ENCODE measurements around the gene HIVEP2. TPM values are rescaled to one million over a fixed set of nuclear protein-coding genes. Genes with fewer than 3 reads are reported as not detected.
"Not testable (repeated sequence)": the region's sequence is repeated elsewhere in the genome, so short reads cannot be mapped to it uniquely, and the experiment has no call there.

The HIVEP2 gene
- 18.7 TPM for total RNA-seq

- DNase-seq, result peak; percentile 31
Observed at GRCh38 chr6:142945049-142945445, at the start of gene HIVEP2. TSS of gene HIVEP2 (minus strand) at chr6:142945176. CDS start at chr6:142774738, 170,438 bp downstream.

GRCh38 chr6:142993977-142994376 is 49.0 kb upstream of the HIVEP2 start:
- DNase-seq, result no peak

GRCh38 chr6:142987490-142987889 is 42.5 kb upstream of the HIVEP2 start:
- no peak for DNase-seq

DNA sequence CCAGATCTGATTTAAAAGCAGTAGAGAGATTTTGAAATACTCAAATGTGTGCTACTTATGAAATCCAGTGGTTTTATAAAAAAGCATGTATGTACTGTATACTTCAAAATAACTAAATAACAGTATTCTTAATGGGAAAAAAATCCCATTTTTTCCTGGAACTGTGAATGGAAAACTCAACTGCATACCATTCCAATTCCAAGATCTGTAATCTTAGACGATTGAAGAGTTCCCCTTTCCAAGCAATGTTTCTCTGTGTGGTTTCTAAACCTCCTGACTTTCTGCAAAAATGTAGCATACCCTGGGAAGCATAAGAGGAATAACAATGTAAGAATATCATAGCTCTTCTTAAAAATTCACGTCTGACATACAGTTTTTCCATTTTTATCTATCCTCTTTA is 40.3 kb upstream of the HIVEP2 start:
- DNase-seq, result peak; percentile 34

DNA sequence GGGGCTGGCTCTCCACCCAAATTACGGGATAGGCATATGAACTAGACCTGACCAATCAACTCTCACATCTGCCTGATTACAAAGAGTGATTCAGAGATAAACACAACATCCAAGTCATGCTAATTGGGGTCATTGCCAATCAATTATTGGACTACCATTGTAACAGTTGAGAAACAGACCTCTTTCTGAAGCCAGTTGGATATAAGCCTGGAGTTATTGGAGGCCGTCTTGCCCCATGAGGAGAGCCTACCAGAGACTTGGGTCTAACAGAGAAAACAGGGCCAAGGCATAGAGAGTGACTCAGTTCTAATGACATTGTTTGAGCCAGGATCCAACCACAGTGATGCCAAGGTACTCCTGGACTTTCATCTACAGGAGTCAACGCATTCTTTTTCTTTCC is 39.4 kb upstream of the HIVEP2 start:
- DNase-seq, result no peak

GRCh38 chr6:142975365-142975764 is 30.4 kb upstream of the HIVEP2 start:
- DNase-seq, result no peak

DNA sequence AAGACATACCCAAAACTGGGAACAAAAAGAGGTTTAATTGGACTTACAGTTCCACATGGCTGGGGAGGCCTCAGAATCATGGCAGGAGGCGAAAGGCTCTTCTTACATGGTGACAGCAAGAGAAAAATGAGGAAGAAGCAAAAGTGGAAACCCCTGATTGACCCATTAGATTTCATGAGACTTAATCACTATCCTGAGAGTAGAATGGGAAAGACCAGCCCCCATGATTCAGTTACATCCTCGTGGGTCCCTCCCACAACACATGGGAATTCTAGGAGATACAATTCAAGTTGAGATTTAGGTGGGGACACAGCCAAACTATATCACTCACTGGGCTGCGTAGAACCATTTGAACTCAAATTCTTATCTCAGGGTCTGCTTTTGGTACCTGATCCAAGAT is 26.0 kb upstream of the HIVEP2 start:
- not testable (repeated sequence) for DNase-seq

DNA sequence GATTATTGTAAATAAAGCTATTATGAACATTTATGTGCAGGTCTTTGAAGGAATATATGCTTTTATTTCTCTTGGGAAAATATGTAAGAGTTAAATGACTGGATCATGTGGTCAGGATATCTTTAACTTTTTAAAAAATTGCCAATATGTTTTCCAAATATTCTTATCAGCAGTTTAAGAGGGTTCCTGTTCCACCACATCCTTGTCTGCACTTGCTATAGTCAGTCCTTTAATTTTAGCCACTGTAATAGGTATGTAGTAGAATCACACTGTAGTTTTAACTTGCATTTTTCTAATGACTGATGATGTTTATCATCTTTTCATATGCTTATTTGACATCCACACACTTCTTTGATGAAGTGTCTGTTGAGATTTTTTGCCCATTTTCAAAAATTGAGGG is 23.6 kb upstream of the HIVEP2 start:
- no peak for DNase-seq

GRCh38 chr6:142966294-142966693 is 21.3 kb upstream of the HIVEP2 start:
- no peak for DNase-seq

DNA sequence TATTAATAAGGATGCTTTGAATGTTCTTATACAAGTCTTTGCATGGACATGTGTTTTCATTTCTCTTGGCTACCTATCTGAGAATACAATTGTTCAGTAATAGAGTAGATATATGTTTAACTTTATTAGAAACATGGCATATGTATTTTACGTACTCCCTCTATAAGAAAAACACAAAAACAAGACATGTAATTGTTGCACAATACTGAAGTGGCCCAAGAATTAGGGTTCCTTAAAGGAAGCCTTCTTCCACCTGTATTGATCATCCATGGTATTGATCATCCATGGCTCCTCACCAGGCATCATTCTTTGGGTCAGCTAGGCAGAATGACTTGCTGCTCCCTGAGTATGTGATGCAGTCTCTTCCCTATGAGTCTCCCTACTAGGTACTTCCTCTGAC is 20.2 kb upstream of the HIVEP2 start:
- no peak for DNase-seq

GRCh38 chr6:142960098-142960497 is 15.1 kb upstream of the HIVEP2 start:
- no peak for DNase-seq

- DNase-seq, result no peak
Observed at GRCh38 chr6:142958343-142958742, 13.4 kb upstream of the HIVEP2 start.

DNA sequence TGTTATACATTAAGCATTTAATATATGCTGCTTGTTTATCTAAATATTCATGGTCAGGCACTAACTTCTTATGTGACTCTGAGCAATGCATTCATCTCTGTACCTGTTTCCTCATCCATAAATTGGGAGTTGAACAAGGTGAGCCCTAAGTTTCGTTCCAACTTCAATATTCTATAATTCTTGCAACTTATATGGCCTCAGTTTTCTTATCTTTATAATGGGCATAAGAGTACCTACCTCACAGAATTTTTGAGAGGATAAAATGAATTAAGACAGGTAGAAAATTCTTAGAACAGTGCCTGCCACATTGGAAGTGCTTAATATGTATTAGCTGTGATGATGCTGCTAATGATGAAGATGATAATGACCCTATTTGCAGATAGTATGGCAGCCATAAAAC is 11.8 kb upstream of the HIVEP2 start:
- no peak for DNase-seq

DNA sequence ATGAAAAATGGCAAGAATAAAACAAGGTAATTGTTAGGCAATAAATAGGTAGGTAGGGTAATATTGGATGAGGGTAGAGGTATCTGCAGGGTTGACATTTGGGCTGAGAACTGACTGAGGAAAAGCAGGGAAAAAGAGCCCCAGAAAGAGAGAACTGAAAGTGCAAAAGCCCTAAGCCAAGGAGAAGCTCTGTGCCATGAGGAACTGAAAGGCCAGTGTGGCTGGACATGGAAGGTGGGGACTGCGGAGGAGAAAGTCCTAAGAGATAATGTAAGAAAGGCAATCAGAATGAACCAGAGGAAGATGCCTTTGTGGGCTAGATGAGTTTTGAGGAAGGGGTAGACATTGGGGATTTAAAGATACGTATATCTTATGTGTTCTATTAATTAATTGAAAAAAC is 9.9 kb upstream of the HIVEP2 start:
- DNase-seq, result no peak

DNA sequence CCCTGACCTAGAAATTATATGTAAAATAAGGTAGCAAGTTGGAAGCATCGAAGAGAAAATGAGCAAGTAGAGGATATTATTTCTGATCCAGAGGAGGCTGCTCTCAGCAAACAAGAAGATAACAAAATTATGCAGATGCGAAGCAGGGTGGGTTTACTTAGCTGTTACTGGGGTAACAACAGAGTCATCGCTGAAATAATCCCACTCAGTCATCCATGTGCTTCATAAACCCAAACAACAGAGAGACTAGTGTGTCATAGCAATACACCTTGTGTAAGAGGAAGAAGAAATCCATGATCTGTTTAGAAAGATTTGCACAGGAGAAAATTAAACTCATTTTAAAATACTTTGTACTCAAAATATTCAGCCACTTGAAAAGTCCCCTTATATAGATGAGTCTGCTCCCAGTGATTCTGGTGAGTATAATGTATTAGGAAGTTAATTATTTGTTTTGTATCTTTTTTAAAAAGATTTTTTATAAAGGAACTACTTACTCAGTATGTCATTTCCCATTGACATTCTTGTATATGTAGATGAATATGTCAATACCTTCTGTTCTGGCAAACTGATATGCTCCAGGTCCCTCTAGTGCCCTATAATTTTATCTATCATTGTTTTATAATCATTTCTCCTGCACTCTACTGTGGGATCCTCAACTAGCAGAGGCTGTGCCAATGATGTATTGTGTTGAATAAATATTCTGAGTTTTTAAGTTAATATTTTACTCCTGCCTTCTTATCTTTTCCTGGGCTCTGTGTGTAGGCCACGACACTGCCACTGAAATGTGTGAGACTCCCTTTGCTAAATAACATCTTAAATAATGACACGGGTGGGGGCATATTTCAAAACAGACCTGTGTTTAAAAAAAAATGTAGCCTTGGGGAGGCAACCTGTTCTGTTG is 8.6 kb upstream of the HIVEP2 start:
- DNase-seq, result no peak

- no peak for DNase-seq
Observed at GRCh38 chr6:142952614-142953013, 7.6 kb upstream of the HIVEP2 start.

GRCh38 chr6:142950291-142950690 is 5.3 kb upstream of the HIVEP2 start:
- no peak for DNase-seq

- peak; percentile 41 for DNase-seq
Observed at GRCh38 chr6:142947714-142948480, 2.9 kb upstream of the HIVEP2 start.

DNA sequence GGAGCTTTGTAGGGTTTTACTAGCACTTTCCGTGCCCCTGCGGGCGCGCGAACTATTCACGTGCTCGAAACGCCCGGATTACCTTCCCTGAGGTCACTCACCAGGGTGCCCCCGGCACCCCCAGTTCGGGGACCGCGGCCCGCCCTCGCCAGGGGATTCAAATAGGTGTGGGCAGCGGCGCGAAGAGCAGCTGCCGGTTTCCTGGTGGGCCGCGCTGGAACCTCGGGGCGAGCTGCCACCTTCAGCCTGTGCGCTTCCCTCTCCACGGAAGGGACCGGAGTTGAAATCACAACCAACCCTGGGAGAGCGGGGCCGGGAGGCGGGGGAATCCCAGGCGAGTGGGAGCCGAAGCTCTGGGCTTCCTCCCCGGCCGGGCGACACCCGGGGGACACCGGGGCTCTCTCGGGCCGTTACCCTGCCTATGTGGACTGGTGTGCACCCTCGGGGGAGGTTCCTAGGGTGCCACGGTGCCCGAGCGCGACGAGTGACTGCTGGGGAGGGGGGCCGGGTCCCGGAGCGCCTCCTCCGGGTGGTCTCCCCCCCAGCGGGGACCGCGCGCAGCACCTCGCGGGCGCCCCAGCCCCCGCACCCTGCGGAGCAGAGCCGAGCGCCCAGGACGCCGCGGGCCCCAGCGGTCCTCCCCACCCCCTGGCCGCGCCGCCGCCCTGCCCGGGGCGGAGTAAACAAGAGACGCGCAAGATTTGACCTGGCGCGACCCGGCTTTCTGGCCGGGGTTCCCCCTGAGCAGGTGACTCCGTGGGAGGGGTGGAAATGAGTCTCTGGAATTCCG is 2.1 kb upstream of the HIVEP2 start:
- DNase-seq, result no peak

- peak; percentile 97 for DNase-seq
Observed at GRCh38 chr6:142946181-142946923, 1.4 kb upstream of the HIVEP2 start.

- DNase-seq, result peak; percentile 55
Observed at GRCh38 chr6:142945446-142946180, 637 bp upstream of the HIVEP2 start.

Data from skin of body (tissue), 2 donors.